ENCODE results near the gene NINJ1.
A peak's percentile ranks its signal among the peaks of the same experiment; 100 is the strongest.

Gene NINJ1

GRCh38 chr9:93159601-93160471 lies 25.8 kb upstream of the NINJ1 start:
- peak; percentile 97 for TF ChIP-seq CTCF (conservative IDR thresholded peaks at IDR 0.05; ENCODE audit: low read depth, low read length)
- no peak overlapping the region for H3K4me3 ChIP-seq (ENCODE audit: low read depth, low read length)
- peak; percentile 87 for DNase-seq (ENCODE audit: low read depth)

- DNase-seq (ENCODE audit: low read depth) = no peak
- no peak for TF ChIP-seq CTCF (conservative IDR thresholded peaks at IDR 0.05; ENCODE audit: low read depth, low read length)
- no peak overlapping the region for H3K4me3 ChIP-seq (ENCODE audit: low read depth, low read length)
Observed at GRCh38 chr9:93156475-93157008, 22.5 kb upstream of the NINJ1 start.

DNA sequence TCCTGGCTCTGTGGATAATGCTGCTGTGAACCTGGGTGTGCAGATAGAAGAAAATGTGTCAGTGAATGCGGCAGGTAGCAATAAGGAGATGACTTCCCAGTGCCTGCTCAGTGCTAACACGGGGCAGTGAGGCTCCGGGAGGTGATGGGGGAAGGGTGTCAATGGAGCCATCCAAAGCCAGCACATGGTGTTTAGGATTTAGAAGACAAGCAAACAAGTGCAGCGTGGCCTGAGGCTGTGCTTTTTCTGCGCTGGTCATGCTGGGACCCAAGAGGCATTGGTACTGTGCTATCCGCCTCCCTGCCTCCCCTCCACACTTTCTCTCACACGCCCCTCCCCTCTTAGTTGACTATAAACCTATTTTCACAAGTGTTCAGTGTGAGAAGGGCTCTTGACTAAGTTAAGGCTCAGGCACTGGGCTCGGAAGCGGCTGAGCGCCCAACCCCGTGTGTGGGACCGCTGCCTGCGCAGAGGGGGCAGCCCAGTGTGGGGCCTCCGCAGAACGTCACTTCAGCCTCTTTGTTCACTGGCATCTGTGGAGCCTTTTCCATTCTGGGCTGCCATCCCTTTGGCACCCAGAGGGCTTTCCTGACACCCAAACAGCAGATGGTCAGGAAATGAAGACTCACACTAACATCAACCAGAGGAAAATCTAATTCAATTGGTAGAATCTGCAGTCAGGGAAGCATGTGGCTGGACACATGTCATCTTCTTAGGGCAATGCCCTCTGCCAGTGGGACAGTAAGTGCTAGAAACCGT lies 21.8 kb upstream of the NINJ1 start:
- H3K4me3 ChIP-seq (ENCODE audit: low read depth, low read length) = no peak overlapping the region
- TF ChIP-seq CTCF (conservative IDR thresholded peaks at IDR 0.05; ENCODE audit: low read depth, low read length) = no peak
- no peak for DNase-seq (ENCODE audit: low read depth)

DNA sequence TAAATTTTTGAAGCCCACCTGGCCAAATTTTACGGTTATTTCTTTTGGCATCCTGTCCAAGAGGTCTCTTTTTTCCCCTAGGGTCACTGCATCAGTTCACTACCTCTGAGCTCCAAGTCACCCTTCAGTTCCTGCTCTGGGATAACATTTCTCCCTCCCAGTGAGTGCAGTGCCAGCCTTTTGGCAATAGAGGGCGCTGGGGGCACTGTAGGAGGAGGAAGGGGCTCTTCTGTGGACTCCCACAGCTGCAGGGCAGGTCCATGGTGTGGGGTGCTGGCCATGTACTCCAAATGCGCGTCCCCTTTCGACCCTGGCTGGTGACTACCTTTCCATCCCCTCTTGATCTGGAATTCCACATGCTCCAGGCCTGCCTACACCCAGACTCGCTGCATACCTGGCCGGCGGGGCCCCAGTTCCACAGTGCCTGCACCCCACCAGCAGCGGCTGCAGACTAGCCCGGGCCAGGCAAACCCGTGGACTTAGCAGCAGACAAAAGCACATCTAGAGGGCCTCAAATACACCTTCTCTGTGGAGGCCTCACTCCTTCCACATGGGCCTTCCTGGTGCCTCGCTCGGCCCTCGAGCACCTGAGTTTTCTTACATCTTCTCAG lies 20.3 kb upstream of the NINJ1 start:
- peak; percentile 78 for TF ChIP-seq CTCF (conservative IDR thresholded peaks at IDR 0.05; ENCODE audit: low read depth, low read length)
- DNase-seq (ENCODE audit: low read depth) = peak; percentile 40
- no peak overlapping the region for H3K4me3 ChIP-seq (ENCODE audit: low read depth, low read length)

- DNase-seq (ENCODE audit: low read depth) = no peak
- no peak for TF ChIP-seq CTCF (conservative IDR thresholded peaks at IDR 0.05; ENCODE audit: low read depth, low read length)
- H3K4me3 ChIP-seq (ENCODE audit: low read depth, low read length) = no peak overlapping the region
Observed at GRCh38 chr9:93151097-93151784, 17.2 kb upstream of the NINJ1 start.

GRCh38 chr9:93149361-93149760 lies 15.3 kb upstream of the NINJ1 start:
- no peak for DNase-seq (ENCODE audit: low read depth)
- no peak overlapping the region for H3K4me3 ChIP-seq (ENCODE audit: low read depth, low read length)
- no peak for TF ChIP-seq CTCF (conservative IDR thresholded peaks at IDR 0.05; ENCODE audit: low read depth, low read length)

All from choroid plexus epithelial cell (primary cell).